Upper lobe of left lung (tissue), 6 donors: Measurements from ENCODE around the gene PARK7. TPM values are rescaled to one million over a fixed set of nuclear protein-coding genes. Genes with fewer than 3 reads are reported as not detected.

Experiments used
- ATAC-seq, 2 donors: fragments of 200-7000 bp; cut with Tn5 transposase; one replicate each; pipeline ENCODE4 v1.9.1; 2022; ENCODE audit warnings: mild to moderate bottlenecking in 2 of 2, moderate library complexity in 2 of 2; ENCODE audit not compliant: low FRiP score in 2 of 2
- DNase-seq, 2 donors: peaks; one replicate each; pipeline ENCODE4 v3.0.0-alpha.2; 2019 to 2020
- H3K27ac ChIP-seq, 4 donors: fragments of 200-600 bp; sonication (generic); one replicate each; pipeline ENCODE4 v1.5.1; 2016 to 2019
- H3K27me3 ChIP-seq, 4 donors: fragments of 200-600 bp; sonication (generic); one replicate each; pipeline ENCODE4 v1.5.1; 2017 to 2019
- H3K36me3 ChIP-seq, 4 donors: fragments of 200-600 bp; sonication (generic); one replicate each; pipeline ENCODE4 v1.5.1; 2016 to 2019
- H3K4me1 ChIP-seq, 4 donors: fragments of 200-600 bp; sonication (generic); one replicate each; pipeline ENCODE4 v1.5.1; 2018 to 2019
- H3K4me3 ChIP-seq, 4 donors: fragments of 200-600 bp; sonication (generic); one replicate each; pipeline ENCODE4 v1.5.1; 2017 to 2019; ENCODE audit warnings: mild to moderate bottlenecking in 2 of 4, moderate library complexity in 1 of 4
- H3K9me3 ChIP-seq, 4 donors: fragments of 200-600 bp; sonication (generic); one replicate each; pipeline ENCODE4 v1.5.1; 2018 to 2019
- CTCF ChIP-seq, 6 experiments: fragments of 450-650 bp in 4 of 6; fragments of 200-600 bp in 2 of 6; sonication (generic) in 2 of 6; IDR thresholded peaks; one replicate each; pipeline ENCODE4 v1.5.1; 2016 to 2019; ENCODE audit warnings: antibody characterized with exemption in 6 of 6
- EP300 ChIP-seq, 4 donors: sonication (generic); formaldehyde crosslinking; IDR thresholded peaks; one replicate each; pipeline ENCODE4 v1.5.1; 2017; ENCODE audit warnings: antibody characterized with exemption in 4 of 4, control low read depth in 2 of 4
- POLR2A ChIP-seq, 4 donors: fragments of 450-650 bp; IDR thresholded peaks; one replicate each; pipeline ENCODE4 v1.5.1; 2016 to 2017; ENCODE audit warnings: antibody characterized with exemption in 4 of 4, mild to moderate bottlenecking in 2 of 4
- POLR2AphosphoS5 ChIP-seq, 2 donors: sonication (generic); formaldehyde crosslinking; IDR thresholded peaks; one replicate each; pipeline ENCODE4 v1.5.1; 2017; ENCODE audit warnings: antibody characterized with exemption in 2 of 2
- WGBS, 2 donors: methylation state at CpG; one replicate each; pipeline ENCODE4 v1.1.5; 2017 to 2018; 5-methylcytosine and 5-hydroxymethylcytosine counted together
- total RNA-seq, 6 donors: library from RNA; depleted of rRNA in 4 of 6; stranded (reverse); fragments of >200 nt in 4 of 6; gene quantifications; one replicate each; pipeline versions ENCODE4 v1.1.0 to v1.2.1, GENCODE V29; 2016 to 2021
- donor health status: DM: no; HTN: no; CAD: no; lungs with moderate emphysema.
- donor health status: DM: no; HTN: yes; CAD: no; lungs with severe emphysema.

PARK7 gene
- total RNA-seq, 6 donors from 2014 or later: 52.4 to 217 (median 130) TPM

DNA sequence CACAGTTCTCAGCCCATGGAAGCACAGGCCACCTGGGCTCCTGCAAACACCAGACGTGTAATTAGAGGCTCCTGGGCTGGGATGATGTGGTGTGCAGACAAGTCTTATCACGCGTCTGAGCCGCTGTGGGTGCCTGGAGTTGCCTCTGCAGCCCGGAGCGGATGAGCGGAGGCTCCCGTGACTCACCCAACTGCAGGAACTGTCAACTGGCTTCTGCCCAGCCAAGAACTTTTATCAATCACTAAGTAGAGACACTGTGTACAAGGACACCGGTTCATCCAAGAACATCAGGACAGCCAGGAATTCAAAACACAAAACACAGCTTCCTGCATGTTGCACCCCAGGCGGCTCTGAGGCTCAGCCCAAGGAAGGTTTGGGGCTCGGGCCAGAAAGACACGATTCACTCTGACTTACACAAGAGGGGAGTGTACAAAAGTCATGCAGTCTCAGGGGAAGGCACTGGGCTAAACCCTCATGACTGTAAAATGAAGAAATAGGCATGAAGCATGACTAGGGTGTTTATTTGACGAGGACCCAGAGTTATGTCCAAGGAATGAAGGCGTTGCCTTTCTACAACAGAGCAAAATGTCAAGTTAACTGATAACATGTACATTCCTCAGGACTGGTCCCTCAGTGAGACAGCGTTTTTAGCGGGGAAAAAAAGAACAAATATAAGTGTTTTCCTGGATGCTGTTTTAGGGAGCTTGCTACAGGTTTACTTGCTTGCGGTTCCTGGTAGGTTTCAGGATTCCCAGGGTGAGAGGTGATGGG lies 43.5 kb downstream of the PARK7 start:
- H3K36me3 ChIP-seq: peaks cover 0 to 15% (median 3%) of the 10 kb centered on the region in 4 donors
- H3K4me3 ChIP-seq: no peak overlapping the region
- peak overlapping the region; percentile 62 to 81 (median 76) for H3K27ac ChIP-seq
- peak in 1 of 6 experiments; percentile 8 for TF ChIP-seq CTCF (IDR thresholded peaks at IDR 0.05)
- peak; percentile 43 to 94 (median 58) for TF ChIP-seq EP300 (IDR thresholded peaks at IDR 0.05)
- peak in 1 of 4 donors; percentile 35 for TF ChIP-seq POLR2A (IDR thresholded peaks at IDR 0.05)
- peak; percentile 86 to 90 for TF ChIP-seq POLR2AphosphoS5 (IDR thresholded peaks at IDR 0.05)
- no peaks in the 10 kb centered on the region for H3K9me3 ChIP-seq
- DNase-seq (peak; percentile 79), ATAC-seq (peak; percentile 94)
- H3K27me3 ChIP-seq: no peaks in the 10 kb centered on the region
- H3K4me1 ChIP-seq: peaks cover 36 to 42% (median 41%) of the 10 kb centered on the region in 4 donors
- 18 to 25% methylated on average over 10 to 17 of the region's 17 CpGs for WGBS, 2 donors

GRCh38 chr1:8006037-8006963 lies 44.8 kb downstream of the PARK7 start:
- ATAC-seq: no peak
- H3K27ac ChIP-seq: peak overlapping the region; percentile 62 to 81 (median 76)
- peaks cover 36 to 42% (median 41%) of the 10 kb centered on the region in 4 donors for H3K4me1 ChIP-seq
- TF ChIP-seq POLR2AphosphoS5 (IDR thresholded peaks at IDR 0.05) (no peak), POLR2A (IDR thresholded peaks at IDR 0.05) (no peak), CTCF (IDR thresholded peaks at IDR 0.05) (no peak), EP300 (IDR thresholded peaks at IDR 0.05) (no peak)
- H3K27me3 ChIP-seq: no peaks in the 10 kb centered on the region
- WGBS, 2 donors: 73 to 78% methylated on average over 12 of the region's 12 CpGs
- no peak for DNase-seq
- H3K9me3 ChIP-seq: no peaks in the 10 kb centered on the region
- no peak overlapping the region for H3K4me3 ChIP-seq
- H3K36me3 ChIP-seq: peaks cover 0 to 28% (median 8%) of the 10 kb centered on the region in 4 donors

- WGBS, 2 donors: 91 to 94% methylated on average over 17 to 18 of the region's 18 CpGs
- Histone ChIP-seq H3K4me1 (peaks cover 23 to 31% (median 28%) of the 10 kb centered on the region in 4 donors), H3K27ac (no peak overlapping the region), H3K36me3 (peaks cover 14 to 58% (median 24%) of the 10 kb centered on the region in 4 donors), H3K4me3 (no peak overlapping the region), H3K9me3 (no peaks in the 10 kb centered on the region), H3K27me3 (no peaks in the 10 kb centered on the region)
- no peak for TF ChIP-seq POLR2AphosphoS5 (IDR thresholded peaks at IDR 0.05)
- no peak for TF ChIP-seq CTCF (IDR thresholded peaks at IDR 0.05)
- no peak for ATAC-seq
- no peak for DNase-seq
Measured at GRCh38 chr1:8009043-8010002, 47.8 kb downstream of the PARK7 start.

GRCh38 chr1:8010080-8010664 lies 48.7 kb downstream of the PARK7 start:
- peaks cover 14 to 64% (median 27%) of the 10 kb centered on the region in 4 donors for H3K36me3 ChIP-seq
- WGBS, 2 donors: 86 to 88% methylated on average over 8 of the region's 8 CpGs

More at GRCh38 chr1:8010080-8010664, 48.7 kb downstream of the PARK7 start:
- H3K27ac ChIP-seq: no peak overlapping the region
- no peaks in the 10 kb centered on the region for H3K9me3 ChIP-seq
- no peak overlapping the region for H3K4me3 ChIP-seq
- no peak for TF ChIP-seq EP300 (IDR thresholded peaks at IDR 0.05)
- peaks cover 19 to 35% (median 27%) of the 10 kb centered on the region in 4 donors for H3K4me1 ChIP-seq
- no peak for ATAC-seq
- DNase-seq: no peak
- no peaks in the 10 kb centered on the region for H3K27me3 ChIP-seq
